GM19035 (cell line): ENCODE data around the gene HELZ.

Experiments
- ATAC-seq: cut with Tn5 transposase; IDR thresholded peaks from one replicate; pipeline ENCODE4 v1.9.1; 2021; ENCODE audit not compliant: unreplicated experiment

The HELZ gene

GRCh38 chr17:67035131-67036083 is 209.6 kb downstream of the HELZ start:
- ATAC-seq: no peak

GRCh38 chr17:67033613-67034012 is 211.4 kb downstream of the HELZ start:
- ATAC-seq: no peak

GRCh38 chr17:67032985-67033384 is 212.0 kb downstream of the HELZ start:
- ATAC-seq: no peak

DNA sequence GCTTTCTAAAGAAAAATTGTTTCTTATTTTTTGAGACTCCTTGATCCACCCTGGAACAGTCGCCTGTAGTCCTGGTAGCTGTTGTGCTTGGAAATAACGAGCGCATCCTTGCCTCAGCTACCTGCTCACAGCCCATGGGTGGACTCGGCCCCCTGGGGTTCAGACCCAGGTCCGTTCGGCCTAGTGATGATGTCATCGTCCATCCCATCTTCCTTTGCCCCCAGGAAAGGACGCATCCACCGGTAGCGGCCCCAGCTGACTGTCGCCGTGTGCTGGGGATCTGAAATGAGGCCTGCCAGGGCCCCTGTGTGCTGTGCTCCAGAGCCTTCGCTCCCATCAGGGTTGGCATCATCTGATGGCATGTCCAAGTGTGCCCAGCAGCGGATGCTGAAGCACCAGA is 212.6 kb downstream of the HELZ start:
- no peak for ATAC-seq

DNA sequence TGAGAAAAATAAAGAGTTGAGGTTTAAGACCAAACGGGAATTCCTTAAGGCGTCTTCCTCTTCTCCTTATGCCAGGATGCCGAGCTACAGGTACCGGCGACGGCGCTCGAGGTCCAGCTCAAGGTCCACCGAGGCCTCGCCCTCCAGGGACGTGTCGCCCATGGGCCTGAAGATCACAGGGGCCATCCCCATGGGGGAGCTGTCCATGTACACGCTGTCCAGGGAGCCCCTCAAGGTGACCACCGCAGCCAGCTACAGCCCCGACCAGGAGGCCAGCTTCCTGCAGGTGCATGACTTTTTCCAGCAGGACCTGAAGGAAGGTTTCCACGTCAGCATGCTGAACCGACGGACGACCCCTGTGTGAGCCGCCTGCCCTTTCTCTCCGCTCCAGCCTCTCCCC is 214.4 kb downstream of the HELZ start:
- ATAC-seq: no peak

DNA sequence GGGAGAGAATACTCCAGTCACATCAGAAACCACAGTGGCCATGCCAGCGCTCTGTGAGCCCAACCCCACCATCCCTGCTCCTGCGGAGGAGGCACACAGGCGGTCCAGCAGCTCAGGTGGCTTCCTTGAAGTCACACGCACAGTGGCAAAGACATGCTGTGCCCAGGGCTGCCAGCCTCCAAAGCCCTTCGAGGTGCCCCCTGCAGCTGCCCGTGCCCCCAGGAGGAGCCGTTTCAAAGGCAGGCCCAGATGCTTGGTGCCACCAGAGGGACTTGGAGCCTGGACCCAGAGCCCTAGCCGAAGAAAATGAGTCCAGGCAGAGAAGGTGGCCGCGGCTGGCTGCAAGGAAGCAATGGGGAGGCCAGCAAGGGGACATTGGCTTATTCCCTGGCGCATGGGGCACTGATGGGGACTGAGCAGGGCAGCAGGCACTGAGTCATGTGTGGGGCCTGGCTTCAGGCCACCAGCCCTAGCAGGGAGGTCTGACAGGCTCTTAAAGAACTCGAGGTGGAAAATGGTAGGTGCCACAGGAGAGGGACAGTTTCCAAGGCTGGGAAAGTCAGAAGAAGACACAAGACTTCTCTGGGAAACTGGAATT is 217.9 kb downstream of the HELZ start:
- ATAC-seq: no peak

DNA sequence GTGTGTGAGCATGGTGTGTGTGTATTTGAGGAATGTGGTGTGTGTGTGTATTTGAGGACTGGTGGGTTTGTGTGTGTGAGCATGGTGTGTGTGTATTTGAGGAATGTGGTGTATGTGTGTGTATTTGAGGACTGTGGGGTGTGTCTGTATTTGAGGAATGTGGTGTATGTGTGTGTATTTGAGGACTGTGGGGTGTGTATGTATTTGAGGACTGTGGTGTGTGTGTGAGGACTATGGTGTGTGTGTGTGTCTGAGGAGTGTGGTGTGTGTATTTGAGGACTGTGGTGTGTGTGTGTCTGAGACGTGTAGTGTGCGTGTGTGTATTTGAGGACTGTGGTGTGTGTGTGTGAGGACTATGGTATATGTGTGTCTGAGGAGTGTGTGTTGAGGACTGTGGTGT is 218.7 kb downstream of the HELZ start:
- no peak for ATAC-seq

DNA sequence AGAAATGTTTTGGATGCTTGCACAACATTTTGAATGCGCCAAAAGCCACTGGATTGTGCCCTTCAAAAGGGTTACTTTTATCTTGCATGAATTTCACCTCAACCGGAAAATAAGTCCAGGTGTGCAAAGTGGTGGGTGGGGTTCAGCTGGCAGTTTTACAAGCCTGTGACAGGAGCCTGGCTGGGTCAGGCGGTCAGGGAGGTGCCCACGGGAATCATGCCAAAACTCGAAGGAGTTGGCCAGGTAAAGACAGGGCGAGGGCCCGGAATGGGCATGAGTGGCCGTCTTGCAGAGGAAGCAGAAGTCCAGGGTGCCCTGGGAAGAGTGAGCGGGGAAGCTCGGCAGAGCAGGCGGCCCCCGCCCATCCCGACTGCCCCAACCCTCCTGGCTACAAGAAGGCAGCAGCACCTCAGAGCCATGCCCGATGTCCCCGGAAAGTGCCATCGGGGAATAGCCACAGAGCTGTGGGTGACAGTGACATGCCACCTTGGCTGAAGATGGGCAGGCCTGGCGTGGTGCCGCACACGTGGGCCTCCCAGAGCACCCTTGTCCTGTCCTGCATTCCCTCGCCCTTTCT is 219.7 kb downstream of the HELZ start:
- ATAC-seq: no peak

DNA sequence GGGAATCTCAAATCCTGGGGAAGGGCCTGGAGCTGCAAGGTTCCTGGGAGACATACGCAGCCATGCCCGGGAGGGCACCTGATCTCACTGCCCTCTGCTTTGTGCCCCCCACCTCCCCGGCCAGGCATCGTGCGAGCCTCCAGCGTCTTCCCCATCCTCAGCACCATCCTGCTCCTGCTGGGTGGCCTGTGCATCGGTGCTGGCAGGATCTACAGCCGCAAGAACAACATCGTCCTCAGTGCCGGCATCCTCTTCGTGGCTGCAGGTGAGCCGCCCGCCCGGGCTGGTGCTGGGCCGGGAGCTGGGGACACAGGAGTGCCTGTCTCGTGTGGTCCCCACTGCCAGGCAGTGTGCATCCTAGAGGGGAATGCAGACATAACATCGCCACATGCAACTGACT is 220.3 kb downstream of the HELZ start:
- ATAC-seq: no peak

DNA sequence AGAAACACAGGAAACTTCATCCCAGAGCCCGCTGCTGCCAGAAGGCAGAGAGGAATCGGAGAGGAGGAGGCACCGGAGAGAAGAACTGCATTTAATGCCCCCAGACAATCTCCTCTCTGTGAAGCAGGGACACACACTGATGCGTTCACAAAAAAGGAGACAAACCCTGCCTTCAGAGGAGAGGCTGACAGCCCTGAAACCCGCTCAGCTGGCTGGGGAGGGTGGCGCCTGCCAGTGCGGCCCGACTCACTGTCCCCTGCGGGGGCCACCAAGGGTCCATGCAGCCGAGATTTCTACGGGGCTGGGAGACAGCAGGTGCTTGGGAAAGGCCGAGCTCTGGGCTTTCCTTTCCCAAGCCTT is 222.6 kb downstream of the HELZ start:
- no peak for ATAC-seq

DNA sequence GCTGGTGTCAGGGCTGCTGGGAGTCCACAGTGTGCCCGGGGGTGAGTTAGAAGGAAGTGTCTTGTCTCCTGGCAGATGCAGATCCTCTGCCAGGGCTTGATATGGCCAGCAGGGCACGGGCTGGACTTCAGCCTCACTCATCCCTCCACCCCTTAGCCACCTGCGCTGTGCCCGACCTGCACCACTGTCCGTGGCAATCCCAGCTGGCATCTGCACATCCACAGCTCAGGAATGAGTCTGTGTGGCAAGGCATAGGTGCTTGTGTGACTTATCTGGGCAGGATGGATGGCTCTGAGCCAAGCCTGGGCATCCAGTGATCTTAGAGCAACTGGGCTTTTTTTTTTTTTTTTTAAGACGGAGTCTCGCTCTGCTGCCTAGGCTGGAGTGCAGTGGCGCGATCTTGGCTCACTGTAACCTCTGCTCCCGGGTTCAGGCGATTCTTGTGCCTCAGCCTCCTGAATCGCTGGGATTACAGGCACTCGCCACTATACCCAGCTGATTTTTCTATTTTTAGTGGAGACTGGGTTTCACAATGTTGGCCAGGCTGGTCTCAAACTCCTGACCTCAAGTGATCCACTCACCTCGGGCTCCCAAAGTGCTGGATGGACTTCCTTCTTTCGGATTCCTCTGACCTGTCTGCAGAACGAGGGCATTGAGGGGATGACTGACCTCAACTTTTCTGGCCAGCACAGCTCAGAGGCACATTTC is 223.1 kb downstream of the HELZ start:
- no peak for ATAC-seq

DNA sequence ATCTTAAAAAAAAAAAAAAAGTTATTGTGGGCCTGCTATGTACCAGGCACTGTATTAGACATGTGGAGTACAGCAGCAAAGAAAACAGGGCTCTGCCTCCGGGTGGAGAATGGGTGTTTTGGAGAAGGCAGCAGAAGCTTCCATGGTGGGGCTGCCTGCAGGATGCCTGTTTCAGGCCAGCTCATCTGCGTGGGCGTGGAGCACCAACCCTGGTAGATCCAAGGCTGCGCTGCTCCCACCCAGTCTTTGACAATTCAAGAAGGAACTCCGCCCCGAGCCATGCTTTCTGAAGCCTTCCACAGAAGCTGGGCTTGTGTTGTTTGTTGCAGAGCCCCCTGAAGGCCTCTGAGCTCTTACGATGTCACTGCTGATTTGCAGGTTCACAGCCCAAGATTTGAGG is 223.8 kb downstream of the HELZ start:
- no peak for ATAC-seq
